GM20000 (cell line): ENCODE results near the gene HGD.
"Not testable (repeated sequence)": the region's sequence is repeated elsewhere in the genome, so short reads cannot be mapped to it uniquely, and the experiment has no call there.

Experiments
- DNase-seq: peaks from one replicate; pipeline ENCODE4 v3.0.0; 2012; ENCODE audit warnings: low spot score
- CTCF ChIP-seq: IDR thresholded peaks from 2 replicates; pipeline ENCODE4 v1.5.1; 2012; ENCODE audit warnings: mild to moderate bottlenecking, control low read depth; ENCODE audit errors: extremely low read depth, missing control alignments

Gene HGD

GRCh38 chr3:120678331-120678947 is 3.6 kb downstream of the HGD start:
- no peak for TF ChIP-seq CTCF

GRCh38 chr3:120677193-120677592 is 4.8 kb downstream of the HGD start:
- not testable (repeated sequence) for DNase-seq

More at GRCh38 chr3:120678331-120678947, 3.6 kb downstream of the HGD start:
- DNase-seq, result peak; percentile 34

- no peak for TF ChIP-seq CTCF
- no peak for DNase-seq
These were observed 8.9 kb downstream of the HGD start for GRCh38 chr3:120673116-120673515.

GRCh38 chr3:120670576-120670975 is 11.5 kb downstream of the HGD start:
- no peak for TF ChIP-seq CTCF
- no peak for DNase-seq

GRCh38 chr3:120664926-120665325 is 17.1 kb downstream of the HGD start:
- TF ChIP-seq CTCF, result no peak
- DNase-seq, result no peak

GRCh38 chr3:120661945-120662344 is 20.1 kb downstream of the HGD start:
- no peak for TF ChIP-seq CTCF
- DNase-seq, result no peak

- no peak for DNase-seq
- no peak for TF ChIP-seq CTCF
These were observed 20.7 kb downstream of the HGD start for GRCh38 chr3:120661106-120661905.

GRCh38 chr3:120659834-120660233 is 22.2 kb downstream of the HGD start:
- TF ChIP-seq CTCF, result no peak
- no peak for DNase-seq
